NCI-H748 (cell line): ENCODE data around the gene SNAP23.
"Not testable (repeated sequence)": the region's sequence is repeated elsewhere in the genome, so short reads cannot be mapped to it uniquely, and the experiment has no call there.

Experiments
- DNase-seq: peaks from one replicate; lab custom pipeline; 2025; ENCODE audit not compliant: unreplicated experiment; lab: John Stamatoyannopoulos, UW

The SNAP23 gene

DNA sequence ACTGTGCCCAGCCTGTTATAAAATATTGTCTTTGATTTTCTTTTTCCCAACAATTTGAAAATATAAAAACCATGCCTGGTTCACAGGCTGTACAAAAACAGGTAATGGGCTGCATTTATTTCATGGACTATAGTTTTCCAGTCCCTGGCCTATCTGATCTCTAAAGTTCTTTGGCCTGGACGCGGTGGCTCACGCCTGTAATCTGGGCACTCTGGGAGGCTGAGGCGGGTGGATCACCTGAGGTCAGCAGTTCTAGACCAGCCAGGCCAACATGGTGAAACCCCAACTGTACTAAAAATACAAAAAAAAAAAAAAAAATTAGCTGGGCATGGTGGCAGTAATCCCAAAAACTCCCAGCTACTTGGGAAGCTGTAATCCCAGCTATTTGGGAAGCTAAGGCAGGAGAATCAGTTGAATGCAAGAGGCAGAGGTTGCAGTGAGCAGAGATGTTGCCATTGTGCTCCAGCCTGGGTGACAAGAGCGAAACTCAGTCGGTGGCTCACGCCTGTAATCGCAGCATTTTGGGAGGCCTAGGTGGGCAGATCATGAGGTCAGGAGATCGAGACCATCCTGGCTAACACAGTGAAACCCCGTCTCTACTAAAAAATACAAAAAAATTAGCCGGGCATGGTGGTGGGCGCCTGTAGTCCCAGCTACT, 61.2 kb downstream of the SNAP23 start:
- not testable (repeated sequence) for DNase-seq

DNA sequence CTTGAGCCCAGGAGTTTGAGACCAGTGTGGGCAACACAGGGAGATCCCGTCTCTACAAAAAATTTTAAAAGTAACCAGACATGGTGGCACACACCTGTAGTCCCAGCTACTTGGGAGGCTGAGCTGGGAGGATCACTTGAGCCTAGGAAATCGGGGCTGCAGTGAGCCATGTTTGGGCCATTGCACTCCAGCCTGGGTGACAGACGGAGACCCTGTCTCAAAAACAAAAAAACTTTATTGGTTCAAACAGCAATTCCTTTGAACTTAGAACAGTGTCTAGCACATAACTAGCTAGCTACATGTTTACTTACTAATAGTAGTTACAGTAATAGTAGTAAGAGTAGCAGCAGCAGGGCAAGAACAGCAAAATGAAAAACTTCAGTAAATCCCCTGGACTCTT, 63.3 kb downstream of the SNAP23 start:
- DNase-seq = no peak

DNA sequence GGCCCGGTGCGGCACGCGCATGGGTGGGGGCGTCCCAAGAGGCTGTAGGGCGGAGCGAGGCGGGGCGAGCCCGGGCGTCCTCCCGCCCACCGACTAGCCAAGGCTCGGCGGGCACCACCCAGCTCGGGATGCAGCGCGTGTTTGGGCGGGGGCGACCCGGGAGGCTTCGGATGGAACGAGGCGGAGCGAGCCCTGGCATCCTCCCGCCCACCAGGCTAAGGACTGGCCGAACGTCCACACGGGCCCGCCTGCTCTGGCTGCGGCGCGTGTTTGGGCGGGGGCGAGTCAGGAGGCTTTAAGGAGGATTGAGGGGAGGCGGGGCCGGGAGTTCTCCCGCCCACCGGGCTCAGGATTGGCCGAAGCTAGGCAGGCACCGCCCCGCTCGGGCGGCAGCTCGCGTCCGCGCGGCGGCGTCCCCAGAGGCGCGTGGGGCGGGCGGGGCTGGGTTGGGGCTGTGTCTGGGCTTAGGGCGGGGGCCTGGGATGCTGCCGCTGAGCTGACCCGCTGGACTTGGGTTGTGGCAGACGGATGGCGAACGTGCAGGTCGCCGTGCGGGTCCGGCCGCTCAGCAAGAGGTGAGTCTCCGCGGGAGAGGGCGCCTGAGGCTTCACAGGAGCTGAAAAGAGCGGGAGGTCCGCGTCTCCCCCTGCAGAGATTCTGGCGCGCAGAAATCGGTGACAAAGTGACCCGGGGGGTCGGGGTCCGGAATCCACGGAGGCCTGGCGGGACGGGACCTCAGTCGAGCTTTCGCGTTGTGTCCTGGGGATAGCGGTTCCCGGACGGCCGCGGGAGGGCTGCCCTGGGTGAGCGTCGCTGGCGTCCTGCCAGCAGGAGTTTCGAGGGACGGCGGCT, 80.0 kb downstream of the SNAP23 start, which contains the start of gene STARD9:
Gene STARD9 (plus strand): TSS at position 419 of the 852 bp plus-strand sequence. CDS start 110 bp downstream, at position 529.
- DNase-seq = peak; percentile 96

DNA sequence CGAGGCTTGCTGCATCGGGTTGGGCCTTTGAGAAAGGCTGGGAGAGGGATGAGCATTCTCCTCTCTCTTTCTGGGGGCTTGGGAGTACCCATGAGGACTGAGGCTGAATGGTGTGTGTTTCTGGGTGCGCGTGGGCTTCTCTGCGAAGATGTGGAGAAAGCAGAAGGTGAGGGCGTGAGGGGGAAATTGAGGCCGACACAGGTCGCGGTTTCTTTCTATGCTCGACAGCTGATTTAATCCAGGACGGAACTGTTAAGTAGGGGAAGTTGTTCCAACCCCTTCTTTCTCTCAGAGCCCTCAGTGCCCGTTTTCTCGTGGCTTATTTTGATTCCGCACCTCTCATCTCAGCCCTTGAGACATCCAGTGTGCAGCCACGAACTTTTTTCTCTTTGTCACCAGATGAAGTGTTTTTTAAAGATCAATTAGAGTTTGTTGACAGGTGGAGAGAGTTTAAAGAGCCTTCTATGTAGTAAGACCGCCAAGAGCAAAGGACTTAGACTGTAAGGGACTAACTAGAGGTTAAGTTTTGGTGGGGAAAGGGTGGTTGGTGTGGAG, 80.7 kb downstream of the SNAP23 start:
- peak; percentile 43 for DNase-seq

DNA sequence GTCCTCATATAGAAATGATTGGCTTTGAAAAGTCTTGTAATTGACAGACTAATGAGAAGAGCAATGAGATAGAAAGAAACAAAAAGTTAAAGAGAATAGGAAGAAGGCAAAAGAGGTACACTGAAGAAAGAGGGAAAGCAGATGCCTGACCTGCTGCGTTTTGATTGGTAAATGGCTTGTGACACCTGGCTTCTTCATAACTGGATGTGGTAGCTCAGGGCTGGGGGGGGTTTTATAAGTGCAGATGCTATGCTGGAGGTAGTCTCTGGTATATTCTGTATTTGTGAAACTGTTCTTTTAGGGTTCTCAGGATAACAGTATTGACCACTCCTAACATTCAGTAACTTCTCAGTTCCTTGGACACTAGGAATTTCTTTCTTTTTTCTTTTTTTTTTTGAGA, 81.3 kb downstream of the SNAP23 start:
- no peak for DNase-seq

DNA sequence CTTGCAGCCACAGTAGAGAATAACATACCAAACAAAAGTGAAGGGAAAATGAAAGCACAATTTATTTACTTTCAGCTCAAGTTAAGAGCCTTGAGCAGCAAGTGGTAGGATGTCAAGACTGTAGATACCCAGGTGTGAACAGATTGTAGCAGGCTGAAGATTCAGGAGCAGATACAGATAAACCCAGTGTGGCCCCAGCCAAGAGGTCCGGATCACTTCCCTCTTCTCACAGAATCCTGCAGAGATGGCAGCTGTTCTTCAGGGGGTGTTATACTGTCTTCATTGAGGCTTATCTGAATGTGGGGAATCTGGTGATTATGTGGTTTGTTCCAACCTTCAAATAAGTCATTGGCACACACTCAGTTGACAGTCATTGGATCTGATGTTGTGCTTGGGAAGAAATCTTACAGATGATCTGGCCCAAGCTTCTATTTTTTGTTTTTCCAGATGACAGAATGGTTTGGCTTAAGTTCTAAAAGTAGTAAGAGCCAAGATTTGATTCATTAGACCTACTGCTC, 82.1 kb downstream of the SNAP23 start:
- DNase-seq = no peak

DNA sequence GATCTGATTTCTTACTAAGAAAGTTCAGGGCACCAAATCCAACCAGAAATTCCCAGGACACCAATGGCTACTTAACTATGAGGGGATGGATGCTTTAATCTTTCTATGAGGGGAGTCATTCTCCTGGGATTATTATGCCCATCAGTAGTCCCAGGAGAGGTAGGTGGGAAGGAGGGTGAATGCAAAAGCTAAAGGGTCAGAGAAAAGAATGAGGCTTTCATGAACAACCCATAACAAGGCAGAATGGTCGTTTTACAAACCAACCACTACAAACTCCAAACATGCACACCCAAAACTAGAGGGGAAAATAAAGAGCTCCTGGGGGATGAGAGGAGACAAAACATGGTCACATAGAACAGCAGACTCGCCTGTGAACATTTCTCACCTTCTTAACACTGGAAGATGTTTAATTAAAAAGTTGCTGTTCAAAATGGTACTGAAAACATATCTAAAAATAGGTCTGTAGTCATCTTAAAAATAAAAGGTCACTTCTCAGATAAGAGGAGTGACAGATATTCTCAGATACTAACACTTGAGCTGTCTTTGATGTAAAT, 83.6 kb downstream of the SNAP23 start:
- no peak for DNase-seq

DNA sequence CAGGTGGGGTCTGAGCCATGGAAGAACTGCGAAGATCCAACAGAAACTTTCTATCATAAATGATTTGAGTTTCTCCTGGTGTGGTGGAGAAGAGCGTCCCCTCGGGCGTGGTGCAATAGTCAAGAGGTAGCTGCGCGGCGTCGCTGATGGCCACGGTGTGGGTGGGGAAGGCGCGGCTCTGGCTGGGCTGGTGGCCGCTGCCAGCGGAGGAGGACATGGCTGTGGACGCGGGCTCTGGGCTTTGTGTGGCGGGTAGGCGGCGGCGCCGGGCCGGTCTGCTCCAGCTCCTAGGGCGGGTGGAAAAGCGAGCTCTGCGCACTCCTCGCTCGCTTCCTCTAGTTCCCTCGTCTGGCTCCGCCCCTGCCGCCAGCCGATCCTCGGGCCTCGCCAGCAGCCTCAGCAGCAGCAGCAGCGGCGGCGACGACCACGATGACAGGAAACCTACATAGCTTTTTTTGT, 85.9 kb downstream of the SNAP23 start:
- peak; percentile 86 for DNase-seq
